ENCODE measurements around the gene BAX. TPM values are rescaled to one million over a fixed set of nuclear protein-coding genes. Genes with fewer than 3 reads are reported as not detected.

Gene BAX
- total and polyA plus RNA-seq, 2 of the 13 experiments (the other 11 are each of a cell fraction or from before 2014, with no cell fraction given), result 139 to 176 TPM

GRCh38 chr19:48967346-48968178 lies 12.9 kb downstream of the BAX start (continued):
- TF ChIP-seq NFAT5 (CRISPR knock-in tag; IDR thresholded peaks at IDR 0.05) (no peak), ZNF800 (CRISPR knock-in tag; IDR thresholded peaks at IDR 0.05) (peak; percentile 24; the same call in 1 of the 2 replicates), BHLHE40 (IDR thresholded peaks at IDR 0.05; ENCODE audit: low read length) (no peak), CENPX (CRISPR knock-in tag; IDR thresholded peaks at IDR 0.05) (no peak), ZNF737 (CRISPR knock-in tag; IDR thresholded peaks at IDR 0.05; ENCODE audit: borderline replicate concordance) (no peak), ZNF460 (CRISPR knock-in tag; IDR thresholded peaks at IDR 0.05; ENCODE audit: borderline replicate concordance) (no peak), GPN1 (CRISPR knock-in tag; IDR thresholded peaks at IDR 0.05; ENCODE audit: borderline replicate concordance) (no peak), CREB1 (IDR thresholded peaks at IDR 0.05) (no peak), CREB1 (CRISPR knock-in tag; IDR thresholded peaks at IDR 0.05) (peak; percentile 61), XRCC5 (optimal IDR thresholded peaks at IDR 0.05; ENCODE audit: low read length) (no peak), MAZ (IDR thresholded peaks at IDR 0.05; ENCODE audit: borderline replicate concordance, low read depth, low read length) (no peak), MAZ (CRISPR knock-in tag; IDR thresholded peaks at IDR 0.05; ENCODE audit: low read depth) (peak; percentile 16; the same call in 1 of the 2 replicates), ZNF30 (CRISPR knock-in tag; IDR thresholded peaks at IDR 0.05) (no peak), PHF21A (CRISPR knock-in tag; IDR thresholded peaks at IDR 0.05) (no peak; the same call in 1 of the 2 replicates), ZNF225 (CRISPR knock-in tag; IDR thresholded peaks at IDR 0.05) (no peak; the same call in 1 of the 2 replicates), IRF2 (CRISPR knock-in tag; IDR thresholded peaks at IDR 0.05) (peak; percentile 10; the same call in 1 of the 2 replicates), ZSCAN30 (CRISPR knock-in tag; IDR thresholded peaks at IDR 0.05) (no peak; the same call in 1 of the 2 replicates), NR3C1 (CRISPR knock-in tag; IDR thresholded peaks at IDR 0.05) (no peak)
- TF ChIP-seq, protein P1, sequence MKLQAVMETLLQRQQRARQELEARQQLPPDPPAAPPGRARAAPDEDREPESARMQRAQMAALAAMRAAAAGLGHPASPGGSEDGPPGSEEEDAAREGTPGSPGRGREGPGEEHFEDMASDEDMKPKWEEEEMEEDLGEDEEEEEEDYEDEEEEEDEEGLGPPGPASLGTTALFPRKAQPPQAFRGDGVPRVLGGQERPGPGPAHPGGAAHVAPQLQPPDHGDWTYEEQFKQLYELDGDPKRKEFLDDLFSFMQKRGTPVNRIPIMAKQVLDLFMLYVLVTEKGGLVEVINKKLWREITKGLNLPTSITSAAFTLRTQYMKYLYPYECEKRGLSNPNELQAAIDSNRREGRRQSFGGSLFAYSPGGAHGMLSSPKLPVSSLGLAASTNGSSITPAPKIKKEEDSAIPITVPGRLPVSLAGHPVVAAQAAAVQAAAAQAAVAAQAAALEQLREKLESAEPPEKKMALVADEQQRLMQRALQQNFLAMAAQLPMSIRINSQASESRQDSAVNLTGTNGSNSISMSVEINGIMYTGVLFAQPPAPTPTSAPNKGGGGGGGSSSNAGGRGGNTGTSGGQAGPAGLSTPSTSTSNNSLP (IDR thresholded peaks at IDR 0.05; ENCODE audit: low read depth, low read length), result no peak
- TF ChIP-seq, protein P2, sequence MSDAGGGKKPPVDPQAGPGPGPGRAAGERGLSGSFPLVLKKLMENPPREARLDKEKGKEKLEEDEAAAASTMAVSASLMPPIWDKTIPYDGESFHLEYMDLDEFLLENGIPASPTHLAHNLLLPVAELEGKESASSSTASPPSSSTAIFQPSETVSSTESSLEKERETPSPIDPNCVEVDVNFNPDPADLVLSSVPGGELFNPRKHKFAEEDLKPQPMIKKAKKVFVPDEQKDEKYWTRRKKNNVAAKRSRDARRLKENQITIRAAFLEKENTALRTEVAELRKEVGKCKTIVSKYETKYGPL (CRISPR knock-in tag; IDR thresholded peaks at IDR 0.05), result peak; percentile 12; the same call in 1 of the 2 replicates
